Measurements from ENCODE around the gene ANKDD1B.

GRCh38 chr5:75623846-75624245 is 12.6 kb downstream of the ANKDD1B start:
- TF ChIP-seq EZH2 (IDR thresholded peaks at IDR 0.05; ENCODE audit: low read length, missing control alignments): no peak
- TF ChIP-seq CTCF (conservative IDR thresholded peaks at IDR 0.05 in 1 of 2, IDR thresholded peaks at IDR 0.05 in 1 of 2; ENCODE audit: low read depth in 1 of 2, low read length in 2 of 2): no peak

Data from fibroblast of lung (primary cell).